T-cell (primary cell): Measurements from ENCODE around the gene NIP7. TPM values are rescaled to one million over a fixed set of nuclear protein-coding genes. Genes with fewer than 3 reads are reported as not detected.

Experiments
- ATAC-seq, 4 experiments: fragments of 200-7000 bp in 3 of 4; fragments of 150-1000 bp in 1 of 4; cut with Tn5 transposase; replicated peaks in 1 of 4; 1 replicate in 3 of 4; 2 replicates in 1 of 4; pipeline ENCODE4 v1.10.0; 2021; ENCODE audit warnings: moderate library complexity in 3 of 4, mild to moderate bottlenecking in 2 of 4, moderate number of reproducible peaks in 1 of 4
- CTCF ChIA-PET, 2 donors: fragments of 300-600 bp; sonication (Branson Sonifier 250); formaldehyde crosslinking; loops; one replicate each; lab custom pipeline; 2022; ENCODE audit warnings: antibody characterized with exemption in 2 of 2; lab: Charles Lee
- POLR2A ChIA-PET, 2 donors: fragments of 300-600 bp; sonication (Branson Sonifier 250); formaldehyde crosslinking; loops; one replicate each; lab custom pipeline; 2022; ENCODE audit warnings: antibody characterized with exemption in 2 of 2; lab: Charles Lee
- DNase-seq, 35 experiments: peaks; one replicate each; pipeline versions ENCODE4 v3.0.0 to v3.0.0-alpha.2; 2013 to 2023
- H3K27ac ChIP-seq: one replicate; pipeline ENCODE4 v1.5.1; 2013; ENCODE audit warnings: low read length
- H3K27me3 ChIP-seq, 2 experiments: replicated peaks in 1 of 2; 1 replicate in 1 of 2; 2 replicates in 1 of 2; pipeline versions ENCODE4 v1.6.1 to v1.7.0; 2013; ENCODE audit warnings: low read length in 1 of 2, mixed read lengths in 1 of 2; ENCODE audit not compliant: control insufficient read depth in 2 of 2, insufficient read depth in 2 of 2; ENCODE audit errors: extremely low read depth in 1 of 2
- H3K36me3 ChIP-seq, 2 donors: 1 replicate in 1 of 2; 2 replicates in 1 of 2; pipeline versions ENCODE4 v1.6.1 to v1.7.0; 2013; ENCODE audit warnings: low read length in 1 of 2; ENCODE audit not compliant: control insufficient read depth in 2 of 2, insufficient read depth in 1 of 2; ENCODE audit errors: extremely low read depth in 1 of 2
- H3K4me1 ChIP-seq, 2 experiments: 1 replicate in 1 of 2; 2 replicates in 1 of 2; pipeline versions ENCODE4 v1.6.1 to v1.7.0; 2013; ENCODE audit warnings: low read length in 2 of 2, mixed read lengths in 1 of 2; ENCODE audit not compliant: insufficient read depth in 2 of 2, control insufficient read depth in 1 of 2; ENCODE audit errors: extremely low read depth in 1 of 2
- H3K4me3 ChIP-seq, 2 donors: 1 replicate in 1 of 2; 2 replicates in 1 of 2; pipeline versions ENCODE4 v1.5.1 to v1.7.0; 2013; ENCODE audit warnings: mild to moderate bottlenecking in 2 of 2, low read length in 1 of 2, moderate library complexity in 1 of 2; ENCODE audit not compliant: control insufficient read depth in 1 of 2; ENCODE audit errors: extremely low read depth in 1 of 2
- H3K9me3 ChIP-seq: 2 replicates; pipeline ENCODE4 v1.7.0; 2013
- H3K27ac Mint-ChIP-seq, 2 donors: one replicate each; pipeline ENCODE4 v1.8.0; 2020 to 2021; ENCODE audit warnings: mild to moderate bottlenecking in 2 of 2, mixed read lengths in 2 of 2
- H3K27me3 Mint-ChIP-seq, 2 donors: one replicate each; pipeline ENCODE4 v1.8.0; 2021 to 2022; ENCODE audit warnings: mixed read lengths in 2 of 2
- H3K36me3 Mint-ChIP-seq: one replicate; pipeline ENCODE4 v1.8.0; 2021; ENCODE audit warnings: mixed read lengths
- H3K4me1 Mint-ChIP-seq, 3 donors: one replicate each; pipeline ENCODE4 v1.8.0; 2020 to 2022; ENCODE audit warnings: mixed read lengths in 3 of 3, mild to moderate bottlenecking in 1 of 3
- H3K4me3 Mint-ChIP-seq, 3 donors: one replicate each; pipeline ENCODE4 v1.8.0; 2020 to 2022; ENCODE audit warnings: mild to moderate bottlenecking in 3 of 3, mixed read lengths in 3 of 3, moderate library complexity in 3 of 3
- H3K9me3 Mint-ChIP-seq, 3 donors: one replicate each; pipeline ENCODE4 v1.8.0; 2020 to 2022; ENCODE audit warnings: mixed read lengths in 3 of 3
- WGBS: methylation state at CpG from one replicate; pipeline ENCODE4 v1.1.5; 2013; ENCODE audit warnings: missing lambda C conversion rate; ENCODE audit not compliant: insufficient coverage; 5-methylcytosine and 5-hydroxymethylcytosine counted together
- total RNA-seq, 35 experiments: library from RNA in 6 of 35; stranded (reverse) in 6 of 35; fragments of 120-200 nt in 1 of 35; gene quantifications; one replicate each; pipeline versions ENCODE4 v1.2.1 to v1.2.4 and lab custom pipeline; 2013 to 2026

Gene NIP7
- total RNA-seq, 5 donors from 2014 or later (not counting 1 experiment from before 2014, with no cell fraction given) = 23.7 to 32.9 (median 29.6) TPM

GRCh38 chr16:69315486-69316311 lies 23.9 kb upstream of the NIP7 start:
- no peak for ATAC-seq
- Histone ChIP-seq H3K4me3 (no peak overlapping the region), H3K36me3 (peaks cover 35 to 70% of the 10 kb centered on the region in 2 donors), H3K9me3 (no peaks in the 10 kb centered on the region), H3K4me1 (peaks cover 4 to 29% of the 10 kb centered on the region in 2 experiments), H3K27ac (no peak overlapping the region), H3K27me3 (no peaks in the 10 kb centered on the region)
- ChIA-PET CTCF (interaction anchor here in 1 of 2 donors (0.5 kb wide), 1 partner anchor 42 kb away, joined by 5 read pairs; no protein-coding TSS in a partner anchor), POLR2A (interaction anchor here in 1 of 2 donors (0.6 kb wide), 1 partner anchor 135 kb away, joined by 5 read pairs; no protein-coding TSS in a partner anchor)
- Mint-ChIP-seq H3K4me3 (no peak overlapping the region), H3K4me1 (peaks cover 26 to 28% (median 27%) of the 10 kb centered on the region in 3 donors), H3K9me3 (no peaks in the 10 kb centered on the region), H3K27me3 (no peaks in the 10 kb centered on the region), H3K27ac (no peak overlapping the region), H3K36me3 (peaks cover 18% of the 10 kb centered on the region)
- DNase-seq = no peak
- 94% methylated on average over 25 of the region's 30 CpGs for WGBS

DNA sequence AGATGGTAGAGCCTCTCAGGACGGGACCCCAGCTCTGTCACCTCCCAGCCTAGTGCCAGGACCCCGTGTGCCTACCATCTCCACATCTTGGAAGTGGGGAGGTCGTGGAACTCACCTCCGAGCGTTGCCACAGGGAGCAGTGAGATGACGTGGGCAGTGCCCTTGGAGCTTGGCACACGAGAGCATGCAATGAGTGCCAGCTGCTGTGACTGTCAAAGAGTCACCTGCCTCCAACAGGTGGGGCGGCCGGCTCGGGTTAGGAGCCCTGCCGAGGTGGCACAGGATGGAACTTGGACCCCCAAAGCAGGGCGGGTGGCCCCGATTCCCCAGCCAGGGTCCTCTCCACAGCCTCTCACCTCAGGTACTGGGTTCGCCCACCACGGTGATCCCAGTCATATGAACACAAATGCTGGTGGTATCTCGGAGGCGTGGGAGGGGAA lies 23.0 kb upstream of the NIP7 start:
- peaks cover 26 to 28% (median 26%) of the 10 kb centered on the region in 3 donors for H3K4me1 Mint-ChIP-seq
- DNase-seq = no peak
- H3K9me3 Mint-ChIP-seq = no peaks in the 10 kb centered on the region
- ATAC-seq = no peak
- POLR2A ChIA-PET = no interaction called here
- no peak overlapping the region for H3K4me3 Mint-ChIP-seq
- no peak overlapping the region for H3K27ac Mint-ChIP-seq
- H3K36me3 ChIP-seq = peaks cover 44 to 79% of the 10 kb centered on the region in 2 donors
- peaks cover 4 to 27% of the 10 kb centered on the region in 2 experiments for H3K4me1 ChIP-seq
- H3K27me3 Mint-ChIP-seq = no peaks in the 10 kb centered on the region
- 95% methylated on average over 10 of the region's 17 CpGs for WGBS
- no peak overlapping the region for H3K27ac ChIP-seq
- H3K36me3 Mint-ChIP-seq = peaks cover 25% of the 10 kb centered on the region
- H3K4me3 ChIP-seq = no peak overlapping the region
- no peaks in the 10 kb centered on the region for H3K9me3 ChIP-seq
- no peaks in the 10 kb centered on the region for H3K27me3 ChIP-seq
- CTCF ChIA-PET = no interaction called here

DNA sequence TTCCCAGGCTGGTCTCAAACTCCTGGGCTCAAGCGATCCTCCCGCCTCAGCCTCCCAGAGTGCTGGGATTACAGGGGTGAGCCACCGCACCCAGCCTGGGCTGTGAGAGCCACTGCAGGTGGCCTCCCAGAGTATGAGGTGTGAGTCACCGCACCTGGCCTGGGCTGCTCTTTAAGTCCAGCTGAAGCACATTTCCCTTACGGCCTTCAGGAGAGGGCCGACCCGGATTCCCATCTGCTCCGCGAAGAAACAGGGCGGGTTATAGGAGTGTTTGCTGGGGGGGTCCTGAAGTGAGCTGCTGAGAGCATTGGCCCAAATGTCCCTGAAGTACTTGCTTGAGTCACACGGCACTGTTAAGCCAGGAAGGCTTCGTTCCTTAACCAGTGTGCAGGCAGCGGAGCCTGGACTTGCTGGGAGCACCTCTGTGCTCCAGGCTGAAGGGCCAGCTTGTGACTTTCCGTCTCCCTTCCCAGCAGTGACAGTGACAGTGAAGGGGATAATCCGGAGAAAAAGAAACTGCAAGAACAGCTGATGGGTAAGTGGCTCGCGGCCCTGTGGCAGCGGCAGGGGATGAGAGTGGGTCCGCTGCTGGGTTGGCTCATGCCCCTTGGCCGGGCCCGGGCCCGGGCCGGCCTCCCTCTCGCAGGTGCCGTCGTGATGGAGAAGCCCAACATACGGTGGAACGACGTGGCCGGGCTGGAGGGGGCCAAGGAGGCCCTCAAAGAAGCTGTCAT lies 21.2 kb upstream of the NIP7 start:
- H3K4me3 ChIP-seq = no peak overlapping the region
- no peak for ATAC-seq
- H3K27ac ChIP-seq = no peak overlapping the region
- H3K27me3 ChIP-seq = no peaks in the 10 kb centered on the region
- no peaks in the 10 kb centered on the region for H3K9me3 ChIP-seq
- peaks cover 0 to 10% of the 10 kb centered on the region in 2 experiments for H3K4me1 ChIP-seq
- no peaks in the 10 kb centered on the region for H3K9me3 Mint-ChIP-seq
- 96% methylated on average over 22 of the region's 30 CpGs for WGBS
- peaks cover 52 to 91% of the 10 kb centered on the region in 2 donors for H3K36me3 ChIP-seq
- H3K4me3 Mint-ChIP-seq = no peak overlapping the region
- no peaks in the 10 kb centered on the region for H3K27me3 Mint-ChIP-seq
- no peak for DNase-seq
- H3K36me3 Mint-ChIP-seq = peaks cover 34% of the 10 kb centered on the region
- H3K4me1 Mint-ChIP-seq = peaks cover 14 to 20% (median 19%) of the 10 kb centered on the region in 3 donors
- ChIA-PET CTCF (interaction anchor here in 1 of 2 donors (0.5 kb wide), 1 partner anchor 207 kb away, joined by 3 read pairs; no protein-coding TSS in a partner anchor), POLR2A (interaction anchor here in 1 of 2 donors (0.6 kb wide), 1 partner anchor 24 kb away, joined by 6 read pairs; no protein-coding TSS in a partner anchor)
- no peak overlapping the region for H3K27ac Mint-ChIP-seq

GRCh38 chr16:69318911-69319289 lies 20.7 kb upstream of the NIP7 start:
- no peak overlapping the region for H3K27ac Mint-ChIP-seq
- ChIA-PET POLR2A (interaction anchor here in 1 of 2 donors (0.6 kb wide), 1 partner anchor 62 kb away, joined by 8 read pairs; no protein-coding TSS in a partner anchor), CTCF (interaction anchor here in 1 of 2 donors (0.5 kb wide), 1 partner anchor 131 kb away, joined by 4 read pairs; no protein-coding TSS in a partner anchor)
- H3K27me3 Mint-ChIP-seq = no peaks in the 10 kb centered on the region
- H3K9me3 ChIP-seq = no peaks in the 10 kb centered on the region
- H3K4me1 ChIP-seq = peaks cover 0 to 9% of the 10 kb centered on the region in 2 experiments
- DNase-seq = no peak
- no peak for ATAC-seq
- no peaks in the 10 kb centered on the region for H3K27me3 ChIP-seq
- H3K36me3 Mint-ChIP-seq = peaks cover 35% of the 10 kb centered on the region
- H3K27ac ChIP-seq = no peak overlapping the region
- no peak overlapping the region for H3K4me3 Mint-ChIP-seq
- H3K9me3 Mint-ChIP-seq = no peaks in the 10 kb centered on the region
- H3K4me3 ChIP-seq = no peak overlapping the region
- WGBS = 88% methylated on average over 9 of the region's 10 CpGs
- H3K36me3 ChIP-seq = peaks cover 53 to 91% of the 10 kb centered on the region in 2 donors
- H3K4me1 Mint-ChIP-seq = peaks cover 8 to 15% (median 14%) of the 10 kb centered on the region in 3 donors

DNA sequence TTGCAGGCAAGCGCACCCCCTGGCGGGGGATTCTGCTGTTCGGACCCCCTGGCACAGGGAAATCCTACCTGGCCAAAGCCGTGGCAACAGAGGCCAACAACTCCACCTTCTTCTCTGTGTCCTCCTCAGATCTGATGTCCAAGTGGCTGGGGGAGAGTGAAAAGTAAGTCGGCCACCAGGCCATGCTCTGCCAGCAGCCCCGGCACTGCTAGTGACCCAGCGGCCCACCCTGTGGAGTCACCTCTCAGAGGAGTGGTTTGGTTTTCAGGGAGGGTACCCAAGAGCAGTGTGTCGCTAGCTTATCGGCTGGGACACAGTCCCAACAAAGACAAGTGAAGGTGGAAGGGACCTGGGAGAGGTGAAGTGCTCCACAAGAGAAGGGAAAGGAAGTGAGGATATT lies 20.2 kb upstream of the NIP7 start:
- Mint-ChIP-seq H3K4me3 (no peak overlapping the region), H3K27me3 (no peaks in the 10 kb centered on the region), H3K4me1 (peaks cover 7 to 15% (median 11%) of the 10 kb centered on the region in 3 donors), H3K27ac (no peak overlapping the region), H3K9me3 (no peaks in the 10 kb centered on the region), H3K36me3 (peaks cover 35% of the 10 kb centered on the region)
- Histone ChIP-seq H3K4me3 (no peak overlapping the region), H3K36me3 (peaks cover 55 to 92% of the 10 kb centered on the region in 2 donors), H3K9me3 (no peaks in the 10 kb centered on the region), H3K27ac (no peak overlapping the region), H3K27me3 (no peaks in the 10 kb centered on the region), H3K4me1 (peaks cover 0 to 5% of the 10 kb centered on the region in 2 experiments)
- WGBS = 97% methylated on average over 5 of the region's 9 CpGs
- POLR2A ChIA-PET = interaction anchor here in 1 of 2 donors (0.6 kb wide), 1 partner anchor 61 kb away, joined by 8 read pairs; no protein-coding TSS in a partner anchor
- no peak for DNase-seq
- CTCF ChIA-PET = interaction anchor here in 1 of 2 donors (0.5 kb wide), 1 partner anchor 131 kb away, joined by 4 read pairs; no protein-coding TSS in a partner anchor
- no peak for ATAC-seq
